ENCODE data around the gene TOMM6. TPM values are rescaled to one million over a fixed set of nuclear protein-coding genes. Genes with fewer than 3 reads are reported as not detected.

The TOMM6 gene
- total RNA-seq, 3 donors from 2014 or later (not counting 1 experiment from before 2014, with no cell fraction given) = 95.0 to 109 (median 96.6) TPM

DNA sequence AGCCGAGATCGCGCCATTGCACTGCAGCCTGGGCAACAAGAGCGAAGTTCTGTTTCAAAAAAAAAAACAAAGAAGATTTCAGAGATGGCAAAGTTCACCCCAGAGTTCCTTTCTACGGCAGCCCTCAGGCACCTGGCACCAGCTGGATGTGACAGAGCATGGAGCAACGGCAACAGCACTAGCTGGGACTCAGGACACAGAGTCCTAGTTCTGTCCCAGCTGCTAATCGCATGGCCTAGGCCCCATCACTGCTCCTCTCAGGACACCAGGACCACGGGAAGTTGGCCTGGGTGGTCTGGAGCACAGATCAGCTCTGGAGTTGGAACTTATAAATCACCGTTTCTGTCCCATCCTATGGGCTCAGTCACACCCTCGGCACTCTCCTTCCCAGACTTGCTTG, 41.4 kb upstream of the TOMM6 start:
- H3K4me1 ChIP-seq (ENCODE audit: control insufficient read depth, insufficient read depth, low read length) = no peaks in the 10 kb centered on the region
- H3K27ac ChIP-seq (ENCODE audit: low read length) = no peak overlapping the region
- no peak overlapping the region for H3K4me3 ChIP-seq (ENCODE audit: low read length)
- peaks cover 0 to 6% of the 10 kb centered on the region in 2 donors for H3K27me3 Mint-ChIP-seq (ENCODE audit: low read depth in 2 of 2)
- intact Hi-C loops (cut with micrococcal nuclease) = no loop called here
- WGBS (ENCODE audit: insufficient coverage) = 92% methylated on average over 10 of the region's 10 CpGs
- no peaks in the 10 kb centered on the region for H3K36me3 ChIP-seq (ENCODE audit: control insufficient read depth, insufficient read depth, low read length)
- H3K9me3 Mint-ChIP-seq = no peaks in the 10 kb centered on the region
- H3K27ac Mint-ChIP-seq = no peak overlapping the region
- DNase-seq (no peak), ATAC-seq (no peak)
- H3K4me3 Mint-ChIP-seq = no peak overlapping the region
- H3K36me3 Mint-ChIP-seq = no peaks in the 10 kb centered on the region
- no peaks in the 10 kb centered on the region for H3K4me1 Mint-ChIP-seq
- TF ChIP-seq CTCF (IDR thresholded peaks at IDR 0.05) = no peak
- no peaks in the 10 kb centered on the region for H3K27me3 ChIP-seq (ENCODE audit: control insufficient read depth, insufficient read depth, low read length)
- H3K9me3 ChIP-seq (ENCODE audit: control insufficient read depth, insufficient read depth, low read length) = no peaks in the 10 kb centered on the region

DNA sequence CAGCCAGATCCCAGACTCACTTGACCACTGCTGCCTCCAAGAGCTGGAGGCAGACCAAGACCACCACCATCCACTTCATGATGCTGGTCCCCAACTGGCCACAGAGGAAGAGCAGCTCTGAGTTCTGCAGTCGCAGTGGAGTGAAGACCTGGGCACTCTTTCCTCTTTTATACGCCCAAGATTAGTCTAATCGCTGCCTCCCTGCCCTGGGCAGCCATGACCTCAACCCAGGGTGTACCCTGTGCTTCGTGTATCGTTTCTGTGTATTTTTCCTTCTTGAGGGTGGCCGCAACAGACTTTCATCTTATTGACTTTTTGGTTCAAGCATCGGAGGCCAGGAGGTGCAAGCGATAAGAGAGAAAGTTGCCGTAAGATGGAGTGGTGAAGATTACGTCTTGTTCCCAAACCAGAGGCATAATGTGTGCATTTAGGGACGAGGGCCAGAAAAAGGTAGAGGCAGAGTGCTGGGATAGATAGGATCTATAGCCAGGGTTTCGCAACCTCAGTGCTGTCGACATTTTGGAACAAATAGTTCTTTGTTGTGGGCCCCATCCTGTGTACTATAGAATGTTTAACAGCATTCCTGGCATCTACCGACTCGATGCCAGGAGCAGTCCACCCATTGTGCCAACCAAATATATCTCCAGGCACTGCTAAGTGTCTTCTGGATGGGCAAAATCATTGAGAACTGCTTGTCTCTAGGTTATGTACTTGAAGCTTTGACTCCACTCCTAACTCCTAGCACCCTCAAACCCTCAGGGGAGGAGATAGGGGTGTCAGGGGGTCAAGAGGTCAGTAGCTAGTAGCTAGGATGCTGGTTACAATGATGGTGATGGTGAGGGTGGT, 40.0 kb upstream of the TOMM6 start, which contains the start of gene PGC:
Gene PGC (minus strand): TSS at position 142 of the 846 bp plus-strand sequence. CDS start 63 bp downstream, at position 79.
- DNase-seq (no peak), ATAC-seq (no peak)
- H3K4me3 ChIP-seq (ENCODE audit: low read length) = no peak within 1 kb of the TSS
- H3K36me3 ChIP-seq (ENCODE audit: control insufficient read depth, insufficient read depth, low read length) = no peaks in the 10 kb centered on the region
- Mint-ChIP-seq H3K9me3 (no peaks in the 10 kb centered on the region), H3K4me3 (no peak within 1 kb of the TSS), H3K27me3 (ENCODE audit: low read depth in 2 of 2) (peaks cover 0 to 3% of the 10 kb centered on the region in 2 donors), H3K27ac (no peak within 1 kb of the TSS), H3K36me3 (no peaks in the 10 kb centered on the region), H3K4me1 (no peaks in the 10 kb centered on the region)
- H3K27ac ChIP-seq (ENCODE audit: low read length) = no peak within 1 kb of the TSS
- H3K27me3 ChIP-seq (ENCODE audit: control insufficient read depth, insufficient read depth, low read length) = no peaks in the 10 kb centered on the region
- TF ChIP-seq CTCF (IDR thresholded peaks at IDR 0.05) = no peak
- WGBS (ENCODE audit: insufficient coverage) = 86% methylated on average over 15 of the region's 15 CpGs
- intact Hi-C loops (cut with micrococcal nuclease) = no loop called here
- H3K4me1 ChIP-seq (ENCODE audit: control insufficient read depth, insufficient read depth, low read length) = no peaks in the 10 kb centered on the region
- H3K9me3 ChIP-seq (ENCODE audit: control insufficient read depth, insufficient read depth, low read length) = no peaks in the 10 kb centered on the region

DNA sequence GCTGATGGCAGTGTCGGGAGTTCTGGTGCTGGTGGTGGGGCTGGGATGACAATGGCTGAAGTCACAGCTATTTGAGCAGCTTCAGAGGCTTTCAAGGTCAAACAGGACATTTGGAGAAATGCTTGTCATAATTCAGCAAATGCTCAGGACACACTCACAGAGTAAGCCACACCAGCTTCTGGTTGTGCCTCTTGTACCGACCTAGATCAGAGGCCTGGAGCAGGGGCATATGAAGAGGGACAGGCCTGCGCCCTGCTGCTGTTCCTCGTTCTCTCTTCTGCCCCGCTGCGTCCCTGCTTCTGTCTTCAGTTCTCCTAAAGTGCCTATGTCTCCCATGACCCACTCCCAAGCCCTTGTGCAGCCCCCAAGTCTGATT, 39.4 kb upstream of the TOMM6 start:
- DNase-seq (no peak), ATAC-seq (no peak)
- Histone ChIP-seq H3K27me3 (ENCODE audit: control insufficient read depth, insufficient read depth, low read length) (no peaks in the 10 kb centered on the region), H3K36me3 (ENCODE audit: control insufficient read depth, insufficient read depth, low read length) (no peaks in the 10 kb centered on the region), H3K4me3 (ENCODE audit: low read length) (no peak overlapping the region), H3K27ac (ENCODE audit: low read length) (no peak overlapping the region), H3K9me3 (ENCODE audit: control insufficient read depth, insufficient read depth, low read length) (no peaks in the 10 kb centered on the region), H3K4me1 (ENCODE audit: control insufficient read depth, insufficient read depth, low read length) (no peaks in the 10 kb centered on the region)
- Mint-ChIP-seq H3K9me3 (no peaks in the 10 kb centered on the region), H3K4me1 (no peaks in the 10 kb centered on the region), H3K4me3 (no peak overlapping the region), H3K36me3 (no peaks in the 10 kb centered on the region), H3K27ac (no peak overlapping the region), H3K27me3 (ENCODE audit: low read depth in 2 of 2) (no peaks in the 10 kb centered on the region)
- intact Hi-C loops (cut with micrococcal nuclease) = no loop called here
- TF ChIP-seq CTCF (IDR thresholded peaks at IDR 0.05) = no peak
- 96% methylated on average over 6 of the region's 6 CpGs for WGBS (ENCODE audit: insufficient coverage)
